ENCODE measurements around the gene NPAS3.

The NPAS3 gene

GRCh38 chr14:33709711-33710110, 771.0 kb downstream of the NPAS3 start:
- H3K36me3 ChIP-seq (ENCODE audit: control insufficient read depth, low read depth, low read length), result no peaks in the 10 kb centered on the region
- peaks cover 15% of the 10 kb centered on the region for H3K4me1 ChIP-seq (ENCODE audit: control insufficient read depth, low read depth, low read length)
- no peak overlapping the region for H3K4me3 ChIP-seq (ENCODE audit: low read length)
- H3K27me3 ChIP-seq (ENCODE audit: control insufficient read depth, insufficient read depth, low read length), result no peaks in the 10 kb centered on the region
- H3K9me3 ChIP-seq (ENCODE audit: control insufficient read depth, low read depth, low read length), result no peaks in the 10 kb centered on the region
- no peak overlapping the region for H3K9ac ChIP-seq (ENCODE audit: low read length)
- no peak overlapping the region for H3K27ac ChIP-seq (ENCODE audit: low read length)

GRCh38 chr14:33710273-33710672, 771.6 kb downstream of the NPAS3 start:
- Histone ChIP-seq H3K4me3 (ENCODE audit: low read length) (no peak overlapping the region), H3K27ac (ENCODE audit: low read length) (no peak overlapping the region)

GRCh38 chr14:33711194-33711593, 772.5 kb downstream of the NPAS3 start:
- Histone ChIP-seq H3K4me1 (ENCODE audit: control insufficient read depth, low read depth, low read length) (peaks cover 15% of the 10 kb centered on the region), H3K9me3 (ENCODE audit: control insufficient read depth, low read depth, low read length) (no peaks in the 10 kb centered on the region), H3K36me3 (ENCODE audit: control insufficient read depth, low read depth, low read length) (no peaks in the 10 kb centered on the region), H3K27me3 (ENCODE audit: control insufficient read depth, insufficient read depth, low read length) (no peaks in the 10 kb centered on the region), H3K9ac (ENCODE audit: low read length) (no peak overlapping the region), H3K4me3 (ENCODE audit: low read length) (no peak overlapping the region), H3K27ac (ENCODE audit: low read length) (no peak overlapping the region)

More at GRCh38 chr14:33710273-33710672, 771.6 kb downstream of the NPAS3 start:
- no peaks in the 10 kb centered on the region for H3K36me3 ChIP-seq (ENCODE audit: control insufficient read depth, low read depth, low read length)
- H3K9me3 ChIP-seq (ENCODE audit: control insufficient read depth, low read depth, low read length), result no peaks in the 10 kb centered on the region
- H3K27me3 ChIP-seq (ENCODE audit: control insufficient read depth, insufficient read depth, low read length), result no peaks in the 10 kb centered on the region
- H3K9ac ChIP-seq (ENCODE audit: low read length), result no peak overlapping the region
- peaks cover 15% of the 10 kb centered on the region for H3K4me1 ChIP-seq (ENCODE audit: control insufficient read depth, low read depth, low read length)

GRCh38 chr14:33711811-33712216, 773.1 kb downstream of the NPAS3 start:
- H3K27ac ChIP-seq (ENCODE audit: low read length), result no peak overlapping the region
- H3K9me3 ChIP-seq (ENCODE audit: control insufficient read depth, low read depth, low read length), result no peaks in the 10 kb centered on the region
- H3K36me3 ChIP-seq (ENCODE audit: control insufficient read depth, low read depth, low read length), result no peaks in the 10 kb centered on the region
- no peak overlapping the region for H3K9ac ChIP-seq (ENCODE audit: low read length)
- no peak overlapping the region for H3K4me3 ChIP-seq (ENCODE audit: low read length)
- peaks cover 15% of the 10 kb centered on the region for H3K4me1 ChIP-seq (ENCODE audit: control insufficient read depth, low read depth, low read length)
- no peaks in the 10 kb centered on the region for H3K27me3 ChIP-seq (ENCODE audit: control insufficient read depth, insufficient read depth, low read length)

GRCh38 chr14:33714527-33715226, 776.0 kb downstream of the NPAS3 start:
- no peaks in the 10 kb centered on the region for H3K27me3 ChIP-seq (ENCODE audit: control insufficient read depth, insufficient read depth, low read length)
- H3K27ac ChIP-seq (ENCODE audit: low read length), result no peak overlapping the region
- H3K4me1 ChIP-seq (ENCODE audit: control insufficient read depth, low read depth, low read length), result peaks cover 15% of the 10 kb centered on the region
- no peak overlapping the region for H3K9ac ChIP-seq (ENCODE audit: low read length)
- H3K36me3 ChIP-seq (ENCODE audit: control insufficient read depth, low read depth, low read length), result no peaks in the 10 kb centered on the region
- no peak overlapping the region for H3K4me3 ChIP-seq (ENCODE audit: low read length)
- H3K9me3 ChIP-seq (ENCODE audit: control insufficient read depth, low read depth, low read length), result no peaks in the 10 kb centered on the region

- H3K36me3 ChIP-seq (ENCODE audit: control insufficient read depth, low read depth, low read length), result no peaks in the 10 kb centered on the region
Measured at GRCh38 chr14:33715227-33715528, 776.5 kb downstream of the NPAS3 start.

GRCh38 chr14:33716921-33717320, 778.2 kb downstream of the NPAS3 start:
- H3K27ac ChIP-seq (ENCODE audit: low read length), result no peak overlapping the region
- no peak overlapping the region for H3K4me3 ChIP-seq (ENCODE audit: low read length)
- H3K9ac ChIP-seq (ENCODE audit: low read length), result no peak overlapping the region
- peaks cover 9% of the 10 kb centered on the region for H3K4me1 ChIP-seq (ENCODE audit: control insufficient read depth, low read depth, low read length)
- H3K27me3 ChIP-seq (ENCODE audit: control insufficient read depth, insufficient read depth, low read length), result no peaks in the 10 kb centered on the region
- no peaks in the 10 kb centered on the region for H3K36me3 ChIP-seq (ENCODE audit: control insufficient read depth, low read depth, low read length)
- no peaks in the 10 kb centered on the region for H3K9me3 ChIP-seq (ENCODE audit: control insufficient read depth, low read depth, low read length)

More at GRCh38 chr14:33715227-33715528, 776.5 kb downstream of the NPAS3 start:
- Histone ChIP-seq H3K9me3 (ENCODE audit: control insufficient read depth, low read depth, low read length) (no peaks in the 10 kb centered on the region), H3K4me1 (ENCODE audit: control insufficient read depth, low read depth, low read length) (peaks cover 15% of the 10 kb centered on the region), H3K9ac (ENCODE audit: low read length) (no peak overlapping the region), H3K27me3 (ENCODE audit: control insufficient read depth, insufficient read depth, low read length) (no peaks in the 10 kb centered on the region), H3K27ac (ENCODE audit: low read length) (no peak overlapping the region), H3K4me3 (ENCODE audit: low read length) (no peak overlapping the region)

- Histone ChIP-seq H3K9me3 (ENCODE audit: control insufficient read depth, low read depth, low read length) (no peaks in the 10 kb centered on the region), H3K4me1 (ENCODE audit: control insufficient read depth, low read depth, low read length) (no peaks in the 10 kb centered on the region), H3K9ac (ENCODE audit: low read length) (no peak overlapping the region), H3K36me3 (ENCODE audit: control insufficient read depth, low read depth, low read length) (no peaks in the 10 kb centered on the region), H3K4me3 (ENCODE audit: low read length) (no peak overlapping the region), H3K27ac (ENCODE audit: low read length) (no peak overlapping the region), H3K27me3 (ENCODE audit: control insufficient read depth, insufficient read depth, low read length) (no peaks in the 10 kb centered on the region)
Measured at GRCh38 chr14:33717866-33718265, 779.2 kb downstream of the NPAS3 start.

GRCh38 chr14:33720284-33720787, 781.7 kb downstream of the NPAS3 start:
- Histone ChIP-seq H3K9me3 (ENCODE audit: control insufficient read depth, low read depth, low read length) (no peaks in the 10 kb centered on the region), H3K4me1 (ENCODE audit: control insufficient read depth, low read depth, low read length) (no peaks in the 10 kb centered on the region), H3K27me3 (ENCODE audit: control insufficient read depth, insufficient read depth, low read length) (no peaks in the 10 kb centered on the region), H3K27ac (ENCODE audit: low read length) (no peak overlapping the region), H3K4me3 (ENCODE audit: low read length) (no peak overlapping the region), H3K9ac (ENCODE audit: low read length) (no peak overlapping the region), H3K36me3 (ENCODE audit: control insufficient read depth, low read depth, low read length) (no peaks in the 10 kb centered on the region)

- no peaks in the 10 kb centered on the region for H3K36me3 ChIP-seq (ENCODE audit: control insufficient read depth, low read depth, low read length)
- H3K4me1 ChIP-seq (ENCODE audit: control insufficient read depth, low read depth, low read length), result no peaks in the 10 kb centered on the region
- H3K4me3 ChIP-seq (ENCODE audit: low read length), result no peak overlapping the region
- no peaks in the 10 kb centered on the region for H3K27me3 ChIP-seq (ENCODE audit: control insufficient read depth, insufficient read depth, low read length)
- H3K9ac ChIP-seq (ENCODE audit: low read length), result no peak overlapping the region
- H3K27ac ChIP-seq (ENCODE audit: low read length), result no peak overlapping the region
- no peaks in the 10 kb centered on the region for H3K9me3 ChIP-seq (ENCODE audit: control insufficient read depth, low read depth, low read length)
Measured at GRCh38 chr14:33726685-33727084, 788.0 kb downstream of the NPAS3 start.

GRCh38 chr14:33727606-33728005, 788.9 kb downstream of the NPAS3 start:
- H3K27me3 ChIP-seq (ENCODE audit: control insufficient read depth, insufficient read depth, low read length), result no peaks in the 10 kb centered on the region
- no peaks in the 10 kb centered on the region for H3K4me1 ChIP-seq (ENCODE audit: control insufficient read depth, low read depth, low read length)
- no peak overlapping the region for H3K27ac ChIP-seq (ENCODE audit: low read length)
- no peaks in the 10 kb centered on the region for H3K36me3 ChIP-seq (ENCODE audit: control insufficient read depth, low read depth, low read length)
- no peak overlapping the region for H3K4me3 ChIP-seq (ENCODE audit: low read length)
- no peak overlapping the region for H3K9ac ChIP-seq (ENCODE audit: low read length)
- H3K9me3 ChIP-seq (ENCODE audit: control insufficient read depth, low read depth, low read length), result no peaks in the 10 kb centered on the region

- Histone ChIP-seq H3K36me3 (ENCODE audit: control insufficient read depth, low read depth, low read length) (no peaks in the 10 kb centered on the region), H3K27me3 (ENCODE audit: control insufficient read depth, insufficient read depth, low read length) (no peaks in the 10 kb centered on the region), H3K4me3 (ENCODE audit: low read length) (no peak overlapping the region), H3K9ac (ENCODE audit: low read length) (no peak overlapping the region), H3K4me1 (ENCODE audit: control insufficient read depth, low read depth, low read length) (no peaks in the 10 kb centered on the region), H3K27ac (ENCODE audit: low read length) (no peak overlapping the region), H3K9me3 (ENCODE audit: control insufficient read depth, low read depth, low read length) (no peaks in the 10 kb centered on the region)
Measured at GRCh38 chr14:33728010-33728498, 789.4 kb downstream of the NPAS3 start.

Measured in iPS-18a (cell line).